NCI-H2171 (cell line): ENCODE data around the gene ST3GAL5.

Experiments used
- DNase-seq: peaks from one replicate; lab custom pipeline; 2025; lab: John Stamatoyannopoulos, UW

The ST3GAL5 gene

GRCh38 chr2:85806358-85807118 lies 82.3 kb downstream of the ST3GAL5 start:
- DNase-seq = no peak

GRCh38 chr2:85804583-85804982 lies 84.2 kb downstream of the ST3GAL5 start:
- DNase-seq = no peak

DNA sequence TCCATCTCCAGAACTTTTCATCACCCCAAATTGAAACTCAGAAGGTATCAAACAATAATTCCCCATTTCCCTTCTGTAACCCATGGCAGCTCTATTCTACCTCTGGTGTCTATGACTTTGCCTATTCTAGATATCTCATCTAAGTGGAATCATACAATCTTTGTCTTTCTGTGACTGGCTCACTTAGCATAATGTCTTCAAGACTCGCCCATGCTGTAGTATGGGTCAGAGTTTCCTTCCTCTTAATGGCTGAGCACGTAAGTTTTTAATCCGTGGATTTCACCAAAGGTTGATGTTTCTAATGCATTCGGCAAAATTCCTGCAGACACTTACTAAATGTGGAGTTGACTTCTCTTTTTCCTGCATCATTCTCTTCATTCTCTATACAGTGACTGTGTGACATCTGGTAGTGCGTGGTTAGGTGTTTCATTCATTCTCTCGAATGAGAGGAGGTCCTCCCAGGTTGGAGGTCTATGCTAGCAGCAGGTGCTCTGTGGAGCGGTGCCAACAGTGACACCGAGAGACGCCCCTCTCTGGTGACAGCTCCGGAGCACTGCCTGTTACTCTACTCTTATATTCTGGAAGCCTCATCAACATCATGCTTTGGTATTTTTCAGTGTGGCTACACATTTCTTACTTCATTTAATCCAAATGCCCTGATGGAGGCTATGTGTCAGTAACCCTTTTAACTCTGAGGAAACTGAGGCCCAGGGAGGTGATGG lies 84.9 kb downstream of the ST3GAL5 start:
- peak; percentile 50 for DNase-seq

GRCh38 chr2:85802354-85803103 lies 86.3 kb downstream of the ST3GAL5 start:
- peak; percentile 15 for DNase-seq

GRCh38 chr2:85801871-85802270 lies 86.9 kb downstream of the ST3GAL5 start:
- DNase-seq = no peak

DNA sequence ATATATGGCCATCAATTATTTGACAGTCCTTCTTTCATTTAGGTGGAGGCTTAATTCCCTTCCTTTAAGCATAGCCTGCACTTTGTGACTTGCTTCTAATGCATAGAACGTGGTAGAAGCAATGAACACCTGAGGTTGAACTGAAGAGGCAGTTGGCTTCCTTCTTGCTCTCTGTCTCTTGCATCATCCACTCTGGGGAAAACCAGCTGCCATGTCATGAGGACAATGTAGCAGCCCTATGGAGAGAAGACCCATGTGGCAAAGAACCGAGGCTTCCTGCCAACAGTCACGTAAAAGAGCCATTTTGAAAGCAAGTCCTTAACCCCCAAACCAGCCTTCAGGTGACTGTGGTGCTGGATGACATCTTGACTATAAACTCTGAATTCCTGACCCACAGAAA lies 88.2 kb downstream of the ST3GAL5 start:
- DNase-seq = no peak

GRCh38 chr2:85799215-85799956 lies 89.4 kb downstream of the ST3GAL5 start:
- DNase-seq = no peak

DNA sequence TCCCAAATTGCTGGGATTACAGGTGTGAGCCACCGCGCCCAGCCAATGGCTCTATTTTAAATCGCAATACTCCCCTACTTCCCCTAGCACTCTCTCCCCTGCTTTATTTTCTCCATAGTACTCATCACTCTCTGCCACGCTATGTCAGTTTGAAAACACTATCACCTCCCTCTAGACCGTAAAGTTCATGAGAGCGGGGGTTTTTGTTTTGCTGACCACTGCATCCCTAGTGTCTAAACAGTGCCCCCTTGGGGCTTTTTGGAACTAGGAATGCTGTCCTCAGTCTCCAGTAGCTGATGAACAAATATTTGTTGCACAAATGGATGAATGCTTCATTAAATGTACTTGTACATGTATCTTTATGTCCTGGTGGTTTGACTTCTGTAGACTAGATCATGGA lies 90.9 kb downstream of the ST3GAL5 start:
- no peak for DNase-seq

GRCh38 chr2:85797263-85797660 lies 91.5 kb downstream of the ST3GAL5 start:
- no peak for DNase-seq

DNA sequence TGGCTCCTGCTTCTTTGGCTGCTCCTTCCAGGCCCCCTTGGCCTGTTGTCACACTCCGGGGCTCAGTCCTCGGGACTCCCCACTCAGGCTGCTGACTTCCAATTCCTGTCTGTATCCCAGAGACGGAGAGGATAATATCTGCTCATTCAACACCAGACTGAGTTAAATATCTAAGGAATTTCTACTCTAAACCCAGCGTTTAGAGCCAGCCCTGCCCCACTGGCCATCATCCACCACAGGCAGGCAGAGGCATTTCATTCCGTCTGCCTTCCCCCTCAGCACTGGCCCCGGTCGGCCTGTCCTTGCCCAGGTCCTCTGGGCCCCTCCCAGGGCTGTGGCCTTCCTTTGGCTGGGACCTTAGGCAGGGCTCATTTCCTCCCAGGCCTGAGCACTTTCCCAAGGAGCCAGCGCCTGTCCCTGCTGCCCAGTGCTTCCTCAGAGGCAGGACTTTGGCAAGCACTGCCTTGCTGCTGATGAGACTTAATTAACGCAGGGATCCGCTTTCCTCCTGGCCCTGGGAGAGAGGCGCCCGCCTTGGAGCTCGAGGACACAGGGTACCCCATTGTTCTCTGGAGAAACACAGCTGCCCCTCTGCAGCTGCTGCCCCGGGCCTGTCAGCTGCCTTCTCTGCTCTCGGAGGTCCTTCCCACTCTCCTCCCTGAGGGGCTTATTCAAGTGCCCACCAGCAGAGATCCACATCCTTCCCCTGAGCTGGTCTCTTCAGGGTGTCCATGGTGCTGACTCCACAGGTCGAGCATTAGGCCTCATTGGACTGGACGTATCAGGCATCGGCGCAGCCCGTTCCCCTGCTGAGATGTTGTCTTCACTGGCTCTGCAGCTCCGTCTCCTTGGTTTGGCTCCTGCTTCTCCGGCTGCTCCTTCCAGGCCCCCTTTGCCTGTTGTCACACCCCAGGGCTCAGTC lies 92.2 kb downstream of the ST3GAL5 start:
- no peak for DNase-seq

- DNase-seq = no peak
These were observed 92.8 kb downstream of the ST3GAL5 start for GRCh38 chr2:85796046-85796340.

- no peak for DNase-seq
These were observed 93.3 kb downstream of the ST3GAL5 start for GRCh38 chr2:85795331-85796045.

DNA sequence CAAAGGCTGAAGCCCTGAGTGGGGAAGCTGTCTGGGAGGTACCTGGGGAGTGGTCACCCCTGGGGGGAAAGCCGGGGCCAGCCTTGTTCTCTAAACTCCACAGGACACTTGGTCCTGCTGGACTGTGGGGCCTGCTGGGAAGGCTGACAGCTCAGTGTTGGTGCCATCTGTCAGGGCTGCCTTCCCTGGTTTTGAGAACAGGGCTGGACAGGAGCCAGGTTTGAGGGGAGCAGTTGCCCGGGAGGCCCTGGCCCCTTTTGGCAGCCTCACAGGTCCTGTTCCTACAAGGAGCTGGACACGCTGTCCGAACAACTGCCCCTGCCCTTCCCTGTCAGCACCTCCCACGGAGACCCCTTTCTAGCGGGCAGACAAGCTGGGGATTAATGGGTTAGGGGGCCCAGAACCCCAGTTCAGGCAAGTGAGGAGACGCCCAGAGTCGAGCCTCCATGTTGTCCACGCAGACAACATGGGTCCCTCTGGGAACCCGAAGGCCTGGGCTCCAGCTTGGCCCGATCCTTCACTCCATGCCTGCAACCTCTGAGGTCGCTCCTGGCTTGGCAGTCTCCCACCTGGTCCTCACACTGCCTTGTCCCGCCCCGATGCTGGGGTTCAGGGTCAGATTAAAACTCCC lies 94.2 kb downstream of the ST3GAL5 start:
- peak; percentile 67 for DNase-seq

DNA sequence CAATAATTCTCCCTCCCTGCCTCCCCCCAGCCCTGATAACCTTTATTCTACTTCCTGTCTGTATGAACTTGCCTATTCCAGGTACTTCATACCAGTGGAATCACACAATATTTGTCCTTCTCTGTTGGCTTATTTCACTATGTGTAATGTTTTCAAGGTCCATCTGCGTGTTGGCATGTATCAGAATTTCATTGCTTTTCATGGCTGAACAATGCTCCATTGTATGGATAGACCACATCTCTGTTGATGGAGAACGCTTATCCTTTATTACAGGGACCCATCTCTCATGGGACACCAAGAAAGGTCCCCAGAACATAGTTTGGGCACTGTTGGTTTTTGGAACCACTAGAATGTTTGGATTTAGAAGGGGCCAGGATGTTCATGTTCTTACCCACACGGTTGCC lies 94.8 kb downstream of the ST3GAL5 start:
- no peak for DNase-seq

DNA sequence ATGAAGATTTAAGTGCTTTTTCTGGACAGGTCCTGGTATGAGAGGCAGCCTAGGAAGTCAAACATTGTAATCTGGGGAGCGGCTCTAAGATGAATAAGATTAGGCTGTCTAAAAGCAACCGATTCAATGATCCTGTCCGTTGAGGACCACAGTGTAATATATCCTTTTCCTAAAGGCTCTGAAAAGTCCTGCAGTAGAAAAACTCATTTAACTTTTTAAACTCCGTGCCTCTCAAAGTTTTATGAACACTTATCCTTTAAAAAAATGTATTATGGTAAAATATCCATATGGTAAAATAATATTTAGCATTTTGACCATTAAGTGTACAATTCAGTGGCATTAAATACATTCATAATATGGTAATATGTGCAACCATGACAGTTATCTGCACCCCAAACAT lies 95.2 kb downstream of the ST3GAL5 start:
- DNase-seq = no peak

DNA sequence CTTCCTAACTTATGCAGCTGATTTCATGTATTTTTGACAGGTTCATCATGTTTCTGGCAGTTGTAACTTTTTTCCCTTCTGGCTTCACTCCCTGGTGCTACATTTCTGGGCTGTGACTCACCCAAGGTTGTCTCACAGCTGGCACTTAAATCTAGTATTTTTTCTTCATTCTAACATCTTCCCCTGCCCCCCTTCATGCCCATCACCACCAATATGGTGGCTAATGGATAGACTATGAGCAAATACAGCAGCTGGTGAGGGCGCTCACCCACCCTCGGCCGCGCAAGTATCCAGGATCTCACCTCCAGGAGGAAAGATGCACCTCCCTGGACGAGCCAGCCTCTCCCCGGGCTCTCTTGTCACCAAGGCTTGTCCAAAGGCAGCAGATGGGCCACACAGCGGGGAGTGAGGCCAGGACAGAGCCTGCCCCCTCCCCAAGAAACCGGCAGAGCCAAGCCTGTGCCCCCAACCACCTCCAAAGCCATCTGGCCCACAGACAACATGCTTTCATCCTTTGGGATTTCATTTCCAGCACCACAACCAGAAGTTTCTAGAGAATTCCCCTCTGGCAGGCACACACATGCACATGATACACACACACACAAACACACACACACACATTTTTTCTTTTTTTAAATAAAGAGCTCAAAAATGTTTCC lies 95.9 kb downstream of the ST3GAL5 start:
- peak; percentile 85 for DNase-seq

- no peak for DNase-seq
These were observed 96.9 kb downstream of the ST3GAL5 start for GRCh38 chr2:85791704-85792565.

DNA sequence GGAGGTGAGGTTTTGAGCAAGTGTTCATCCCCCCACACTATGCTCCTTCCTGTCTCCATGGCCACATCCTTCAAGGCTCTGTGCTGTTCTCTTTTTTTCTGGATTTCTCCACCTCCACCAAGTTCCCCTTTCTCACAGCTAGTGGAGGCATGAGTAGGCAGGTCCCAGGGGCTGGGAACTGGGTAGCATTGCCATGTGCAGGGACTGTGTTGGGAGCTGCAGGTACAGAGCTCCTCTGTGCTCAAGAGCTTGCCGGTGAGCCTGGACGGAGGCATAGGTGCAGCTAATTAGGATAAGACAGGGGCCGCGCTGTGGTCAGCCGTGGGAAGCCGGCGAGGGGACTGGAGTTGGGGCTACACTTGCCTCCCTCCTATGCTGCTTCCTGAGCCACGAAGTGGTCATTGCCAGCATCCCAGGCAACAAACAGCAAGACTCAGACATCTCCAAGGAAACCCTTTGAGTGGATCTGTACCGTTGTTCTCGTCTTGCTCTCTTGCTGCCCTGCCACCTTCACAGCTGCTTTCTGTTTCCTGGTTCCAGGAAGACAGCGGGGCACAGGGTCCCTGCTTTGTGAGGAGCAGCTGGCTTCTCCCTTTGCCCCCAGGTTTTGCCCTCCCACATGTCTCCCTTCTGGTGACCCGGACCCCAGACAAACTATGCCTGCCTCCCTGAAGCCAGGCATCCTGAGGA lies 98.1 kb downstream of the ST3GAL5 start:
- DNase-seq = no peak
